GM23338 (cell line): ENCODE data around the gene BGLAP. TPM values are rescaled to one million over a fixed set of nuclear protein-coding genes. Genes with fewer than 3 reads are reported as not detected.

Experiments
- ATAC-seq: fragments of 200-7000 bp; cut with Tn5 transposase; 3 replicates; pipeline ENCODE4 v1.9.1; 2020
- DNase-seq: peaks from one replicate; pipeline ENCODE4 v3.0.0-alpha.2; 2015; ENCODE audit warnings: low spot score
- H2AFZ ChIP-seq: fragments of 200-600 bp; sonication (generic); 2 replicates; pipeline ENCODE4 v1.8.0; 2016; ENCODE audit warnings: antibody characterized with exemption, mild to moderate bottlenecking, moderate library complexity
- H3F3A ChIP-seq: fragments of 200-600 bp; sonication (generic); replicated peaks from 2 replicates; pipeline ENCODE4 v1.8.0; 2017; ENCODE audit warnings: antibody characterized with exemption, mixed run types, low read depth
- H3K27ac ChIP-seq: fragments of 200-600 bp; sonication (generic); 2 replicates; pipeline ENCODE4 v1.6.1; 2016; ENCODE audit warnings: low read depth
- H3K27me3 ChIP-seq: fragments of 200-600 bp; sonication (generic); 2 replicates; pipeline ENCODE4 v1.8.0; 2016; ENCODE audit warnings: mild to moderate bottlenecking, mixed run types, moderate library complexity; ENCODE audit not compliant: insufficient read depth
- H3K36me3 ChIP-seq: fragments of 200-600 bp; sonication (generic); 2 replicates; pipeline ENCODE4 v1.8.0; 2016; ENCODE audit warnings: mild to moderate bottlenecking; ENCODE audit not compliant: insufficient read depth
- H3K4me1 ChIP-seq: fragments of 200-600 bp; sonication (generic); 2 replicates; pipeline ENCODE4 v1.8.0; 2016; ENCODE audit warnings: mild to moderate bottlenecking, moderate library complexity; ENCODE audit not compliant: insufficient read depth
- H3K4me2 ChIP-seq: fragments of 200-600 bp; sonication (generic); 2 replicates; pipeline ENCODE4 v1.7.1; 2017; ENCODE audit warnings: mixed run types
- H3K4me3 ChIP-seq: fragments of 200-600 bp; sonication (generic); 2 replicates; pipeline ENCODE4 v1.6.1; 2016; ENCODE audit warnings: mixed run types
- H3K79me2 ChIP-seq: fragments of 200-600 bp; sonication (generic); replicated peaks from 2 replicates; pipeline ENCODE4 v1.8.0; 2017; ENCODE audit warnings: mild to moderate bottlenecking; ENCODE audit not compliant: insufficient read depth
- H3K9me2 ChIP-seq: fragments of 200-600 bp; sonication (generic); 2 replicates; pipeline ENCODE4 v1.8.0; 2017; ENCODE audit not compliant: insufficient read depth
- H4K20me1 ChIP-seq: fragments of 200-600 bp; sonication (generic); replicated peaks from 2 replicates; pipeline ENCODE4 v1.8.0; 2017; ENCODE audit warnings: mild to moderate bottlenecking; ENCODE audit not compliant: insufficient read depth
- H3K27ac Mint-ChIP-seq: 2 replicates; pipeline ENCODE4 v1.8.0; 2020; ENCODE audit warnings: inconsistent platforms, mild to moderate bottlenecking, moderate library complexity, mixed read lengths
- H3K27me3 Mint-ChIP-seq: 3 replicates; pipeline ENCODE4 v1.8.0; 2022; ENCODE audit warnings: low read depth, mild to moderate bottlenecking, moderate library complexity, mixed read lengths, inconsistent platforms; ENCODE audit not compliant: insufficient read depth, poor library complexity
- H3K36me3 Mint-ChIP-seq: 3 replicates; pipeline ENCODE4 v1.8.0; 2021; ENCODE audit warnings: low read depth, mild to moderate bottlenecking, inconsistent platforms, moderate library complexity, mixed read lengths
- H3K4me1 Mint-ChIP-seq: 3 replicates; pipeline ENCODE4 v1.8.0; 2020; ENCODE audit warnings: mild to moderate bottlenecking, inconsistent platforms, mixed read lengths
- H3K4me3 Mint-ChIP-seq: 3 replicates; pipeline ENCODE4 v1.8.0; 2021; ENCODE audit warnings: moderate library complexity, mild to moderate bottlenecking, inconsistent platforms, mixed read lengths
- H3K9me3 Mint-ChIP-seq: 3 replicates; pipeline ENCODE4 v1.8.0; 2020; ENCODE audit warnings: moderate library complexity, mild to moderate bottlenecking, inconsistent platforms, mixed read lengths
- CREB1 ChIP-seq: fragments of 250-450 bp; sonication (Bioruptor Pico); IDR thresholded peaks from 2 replicates; pipeline ENCODE4 v1.5.0; 2020; ENCODE audit warnings: low read depth, mild to moderate bottlenecking, moderate library complexity
- EZH2 ChIP-seq: fragments of 200-600 bp; sonication (generic); IDR thresholded peaks from one replicate; pipeline ENCODE4 v1.8.0; 2017; ENCODE audit warnings: antibody characterized with exemption, mild to moderate bottlenecking, low read depth; ENCODE audit not compliant: unreplicated experiment
- JUNB ChIP-seq: IDR thresholded peaks from one replicate; pipeline ENCODE4 v1.6.1; 2016; ENCODE audit warnings: antibody characterized with exemption; ENCODE audit not compliant: unreplicated experiment
- NANOG ChIP-seq: IDR thresholded peaks from 2 replicates; pipeline ENCODE4 v1.6.1; 2016; ENCODE audit warnings: antibody characterized with exemption, borderline replicate concordance
- STAT1 ChIP-seq: IDR thresholded peaks from one replicate; pipeline ENCODE4 v1.6.1; 2016; ENCODE audit warnings: antibody characterized with exemption; ENCODE audit not compliant: unreplicated experiment
- ZNF114 ChIP-seq: fragments of 250-450 bp; sonication (Bioruptor Pico); IDR thresholded peaks from 2 replicates; pipeline ENCODE4 v1.5.0; 2020; ENCODE audit warnings: mild to moderate bottlenecking, moderate library complexity
- polyA plus RNA-seq: library from polyadenylated mRNA; unstranded; fragments of >200 nt; fragmentation: Nextera tagmentation; extraction: Ambion mirVana; gene quantifications from 2 replicates; pipeline ENCODE4 v1.2.1, GENCODE V29; 2016
- total RNA-seq: library from RNA; depleted of rRNA; stranded (reverse); fragments of >200 nt; shearing (Covaris generic); gene quantifications from 2 replicates; pipeline ENCODE4 v1.2.3, GENCODE V29; 2014
- TF ChIP-seq, protein P1 (sequence below): IDR thresholded peaks from one replicate; pipeline ENCODE4 v1.6.1; 2018; ENCODE audit warnings: antibody characterized with exemption; ENCODE audit not compliant: unreplicated experiment
- TF ChIP-seq, protein P2 (sequence below), 2 experiments: fragments of 200-600 bp in 1 of 2; sonication (generic) in 1 of 2; conservative IDR thresholded peaks; 2 replicates each; pipeline versions ENCODE4 v1.5.1 to v1.6.1; 2016 to 2017; ENCODE audit warnings: antibody characterized with exemption in 2 of 2, low read depth in 2 of 2, mild to moderate bottlenecking in 2 of 2, moderate library complexity in 1 of 2
- TF ChIP-seq, protein P3 (sequence below): IDR thresholded peaks from 2 replicates; pipeline ENCODE4 v1.6.1; 2016; ENCODE audit warnings: antibody characterized with exemption
- TF ChIP-seq, protein P4 (sequence below): fragments of 250-450 bp; sonication (Bioruptor Pico); IDR thresholded peaks from 2 replicates; pipeline ENCODE4 v1.5.0; 2020; ENCODE audit warnings: mild to moderate bottlenecking, moderate library complexity

Gene BGLAP
- total and polyA plus RNA-seq, 2 experiments from 2014 or later: 0.36 to 0.42 TPM

DNA sequence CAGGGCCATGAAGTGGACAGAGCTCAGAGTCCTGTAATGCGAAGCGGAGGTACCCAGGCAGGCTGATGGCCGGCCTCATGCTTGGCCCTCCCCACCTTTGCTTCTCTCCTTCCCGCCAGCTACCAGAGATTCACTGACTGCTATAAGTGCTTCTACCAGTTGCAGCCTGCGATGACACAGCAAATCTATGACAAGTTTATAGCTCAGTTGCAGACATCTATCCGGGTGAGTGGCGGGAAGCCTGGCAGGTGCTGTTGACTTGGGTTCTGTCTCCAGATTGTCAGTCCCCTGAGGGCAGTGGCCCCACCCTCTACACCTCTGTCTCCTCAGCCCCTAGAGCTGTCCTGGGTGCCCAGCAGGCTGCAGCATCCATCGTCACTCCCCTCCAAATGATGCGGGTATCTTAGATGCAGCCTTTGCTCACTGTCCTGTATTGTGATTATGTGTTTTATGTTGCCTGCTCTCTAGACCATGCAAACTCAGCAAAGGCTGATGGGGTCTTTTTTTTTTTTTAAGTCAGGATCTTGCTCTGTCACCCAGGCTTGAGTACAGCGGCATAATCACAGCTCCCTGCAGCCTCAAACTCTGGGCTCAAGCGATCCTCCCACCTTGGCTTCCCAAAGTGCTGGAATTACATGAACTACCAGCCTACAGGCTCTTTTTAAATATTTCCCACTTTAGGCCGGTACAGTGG, 9.6 kb upstream of the BGLAP start:
- no peak overlapping the region for H3K4me3 Mint-ChIP-seq
- H2AFZ ChIP-seq: no peak overlapping the region
- ATAC-seq: peak; percentile 23; the same call in 2 of the 3 replicates
- DNase-seq: no peak
- peaks cover 12% of the 10 kb centered on the region for H3K36me3 ChIP-seq
- H3K4me1 Mint-ChIP-seq: no peaks in the 10 kb centered on the region
- no peaks in the 10 kb centered on the region for H3K27me3 ChIP-seq
- H3F3A ChIP-seq: peaks cover 12% of the 10 kb centered on the region; the same call in 1 of the 2 replicates
- no peaks in the 10 kb centered on the region for H3K4me1 ChIP-seq
- 0 out of 2 replicates have a peak overlapping the region, but pooled peaks have one; percentile 39 for H3K27ac ChIP-seq
- peaks cover 8% of the 10 kb centered on the region for H3K27me3 Mint-ChIP-seq
- peaks cover 40% of the 10 kb centered on the region for H3K36me3 Mint-ChIP-seq
- TF ChIP-seq, protein P1, sequence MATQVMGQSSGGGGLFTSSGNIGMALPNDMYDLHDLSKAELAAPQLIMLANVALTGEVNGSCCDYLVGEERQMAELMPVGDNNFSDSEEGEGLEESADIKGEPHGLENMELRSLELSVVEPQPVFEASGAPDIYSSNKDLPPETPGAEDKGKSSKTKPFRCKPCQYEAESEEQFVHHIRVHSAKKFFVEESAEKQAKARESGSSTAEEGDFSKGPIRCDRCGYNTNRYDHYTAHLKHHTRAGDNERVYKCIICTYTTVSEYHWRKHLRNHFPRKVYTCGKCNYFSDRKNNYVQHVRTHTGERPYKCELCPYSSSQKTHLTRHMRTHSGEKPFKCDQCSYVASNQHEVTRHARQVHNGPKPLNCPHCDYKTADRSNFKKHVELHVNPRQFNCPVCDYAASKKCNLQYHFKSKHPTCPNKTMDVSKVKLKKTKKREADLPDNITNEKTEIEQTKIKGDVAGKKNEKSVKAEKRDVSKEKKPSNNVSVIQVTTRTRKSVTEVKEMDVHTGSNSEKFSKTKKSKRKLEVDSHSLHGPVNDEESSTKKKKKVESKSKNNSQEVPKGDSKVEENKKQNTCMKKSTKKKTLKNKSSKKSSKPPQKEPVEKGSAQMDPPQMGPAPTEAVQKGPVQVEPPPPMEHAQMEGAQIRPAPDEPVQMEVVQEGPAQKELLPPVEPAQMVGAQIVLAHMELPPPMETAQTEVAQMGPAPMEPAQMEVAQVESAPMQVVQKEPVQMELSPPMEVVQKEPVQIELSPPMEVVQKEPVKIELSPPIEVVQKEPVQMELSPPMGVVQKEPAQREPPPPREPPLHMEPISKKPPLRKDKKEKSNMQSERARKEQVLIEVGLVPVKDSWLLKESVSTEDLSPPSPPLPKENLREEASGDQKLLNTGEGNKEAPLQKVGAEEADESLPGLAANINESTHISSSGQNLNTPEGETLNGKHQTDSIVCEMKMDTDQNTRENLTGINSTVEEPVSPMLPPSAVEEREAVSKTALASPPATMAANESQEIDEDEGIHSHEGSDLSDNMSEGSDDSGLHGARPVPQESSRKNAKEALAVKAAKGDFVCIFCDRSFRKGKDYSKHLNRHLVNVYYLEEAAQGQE: no peak
- no peak for TF ChIP-seq ZNF114 (CRISPR knock-in tag)
- TF ChIP-seq, protein P2, sequence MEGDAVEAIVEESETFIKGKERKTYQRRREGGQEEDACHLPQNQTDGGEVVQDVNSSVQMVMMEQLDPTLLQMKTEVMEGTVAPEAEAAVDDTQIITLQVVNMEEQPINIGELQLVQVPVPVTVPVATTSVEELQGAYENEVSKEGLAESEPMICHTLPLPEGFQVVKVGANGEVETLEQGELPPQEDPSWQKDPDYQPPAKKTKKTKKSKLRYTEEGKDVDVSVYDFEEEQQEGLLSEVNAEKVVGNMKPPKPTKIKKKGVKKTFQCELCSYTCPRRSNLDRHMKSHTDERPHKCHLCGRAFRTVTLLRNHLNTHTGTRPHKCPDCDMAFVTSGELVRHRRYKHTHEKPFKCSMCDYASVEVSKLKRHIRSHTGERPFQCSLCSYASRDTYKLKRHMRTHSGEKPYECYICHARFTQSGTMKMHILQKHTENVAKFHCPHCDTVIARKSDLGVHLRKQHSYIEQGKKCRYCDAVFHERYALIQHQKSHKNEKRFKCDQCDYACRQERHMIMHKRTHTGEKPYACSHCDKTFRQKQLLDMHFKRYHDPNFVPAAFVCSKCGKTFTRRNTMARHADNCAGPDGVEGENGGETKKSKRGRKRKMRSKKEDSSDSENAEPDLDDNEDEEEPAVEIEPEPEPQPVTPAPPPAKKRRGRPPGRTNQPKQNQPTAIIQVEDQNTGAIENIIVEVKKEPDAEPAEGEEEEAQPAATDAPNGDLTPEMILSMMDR (conservative IDR thresholded peaks at IDR 0.05; ENCODE audit: low read depth in 2 of 2): no peak
- TF ChIP-seq, protein P3, sequence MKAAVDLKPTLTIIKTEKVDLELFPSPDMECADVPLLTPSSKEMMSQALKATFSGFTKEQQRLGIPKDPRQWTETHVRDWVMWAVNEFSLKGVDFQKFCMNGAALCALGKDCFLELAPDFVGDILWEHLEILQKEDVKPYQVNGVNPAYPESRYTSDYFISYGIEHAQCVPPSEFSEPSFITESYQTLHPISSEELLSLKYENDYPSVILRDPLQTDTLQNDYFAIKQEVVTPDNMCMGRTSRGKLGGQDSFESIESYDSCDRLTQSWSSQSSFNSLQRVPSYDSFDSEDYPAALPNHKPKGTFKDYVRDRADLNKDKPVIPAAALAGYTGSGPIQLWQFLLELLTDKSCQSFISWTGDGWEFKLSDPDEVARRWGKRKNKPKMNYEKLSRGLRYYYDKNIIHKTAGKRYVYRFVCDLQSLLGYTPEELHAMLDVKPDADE: no peak
- no peak for TF ChIP-seq STAT1
- no peak for TF ChIP-seq EZH2
- TF ChIP-seq, protein P4, sequence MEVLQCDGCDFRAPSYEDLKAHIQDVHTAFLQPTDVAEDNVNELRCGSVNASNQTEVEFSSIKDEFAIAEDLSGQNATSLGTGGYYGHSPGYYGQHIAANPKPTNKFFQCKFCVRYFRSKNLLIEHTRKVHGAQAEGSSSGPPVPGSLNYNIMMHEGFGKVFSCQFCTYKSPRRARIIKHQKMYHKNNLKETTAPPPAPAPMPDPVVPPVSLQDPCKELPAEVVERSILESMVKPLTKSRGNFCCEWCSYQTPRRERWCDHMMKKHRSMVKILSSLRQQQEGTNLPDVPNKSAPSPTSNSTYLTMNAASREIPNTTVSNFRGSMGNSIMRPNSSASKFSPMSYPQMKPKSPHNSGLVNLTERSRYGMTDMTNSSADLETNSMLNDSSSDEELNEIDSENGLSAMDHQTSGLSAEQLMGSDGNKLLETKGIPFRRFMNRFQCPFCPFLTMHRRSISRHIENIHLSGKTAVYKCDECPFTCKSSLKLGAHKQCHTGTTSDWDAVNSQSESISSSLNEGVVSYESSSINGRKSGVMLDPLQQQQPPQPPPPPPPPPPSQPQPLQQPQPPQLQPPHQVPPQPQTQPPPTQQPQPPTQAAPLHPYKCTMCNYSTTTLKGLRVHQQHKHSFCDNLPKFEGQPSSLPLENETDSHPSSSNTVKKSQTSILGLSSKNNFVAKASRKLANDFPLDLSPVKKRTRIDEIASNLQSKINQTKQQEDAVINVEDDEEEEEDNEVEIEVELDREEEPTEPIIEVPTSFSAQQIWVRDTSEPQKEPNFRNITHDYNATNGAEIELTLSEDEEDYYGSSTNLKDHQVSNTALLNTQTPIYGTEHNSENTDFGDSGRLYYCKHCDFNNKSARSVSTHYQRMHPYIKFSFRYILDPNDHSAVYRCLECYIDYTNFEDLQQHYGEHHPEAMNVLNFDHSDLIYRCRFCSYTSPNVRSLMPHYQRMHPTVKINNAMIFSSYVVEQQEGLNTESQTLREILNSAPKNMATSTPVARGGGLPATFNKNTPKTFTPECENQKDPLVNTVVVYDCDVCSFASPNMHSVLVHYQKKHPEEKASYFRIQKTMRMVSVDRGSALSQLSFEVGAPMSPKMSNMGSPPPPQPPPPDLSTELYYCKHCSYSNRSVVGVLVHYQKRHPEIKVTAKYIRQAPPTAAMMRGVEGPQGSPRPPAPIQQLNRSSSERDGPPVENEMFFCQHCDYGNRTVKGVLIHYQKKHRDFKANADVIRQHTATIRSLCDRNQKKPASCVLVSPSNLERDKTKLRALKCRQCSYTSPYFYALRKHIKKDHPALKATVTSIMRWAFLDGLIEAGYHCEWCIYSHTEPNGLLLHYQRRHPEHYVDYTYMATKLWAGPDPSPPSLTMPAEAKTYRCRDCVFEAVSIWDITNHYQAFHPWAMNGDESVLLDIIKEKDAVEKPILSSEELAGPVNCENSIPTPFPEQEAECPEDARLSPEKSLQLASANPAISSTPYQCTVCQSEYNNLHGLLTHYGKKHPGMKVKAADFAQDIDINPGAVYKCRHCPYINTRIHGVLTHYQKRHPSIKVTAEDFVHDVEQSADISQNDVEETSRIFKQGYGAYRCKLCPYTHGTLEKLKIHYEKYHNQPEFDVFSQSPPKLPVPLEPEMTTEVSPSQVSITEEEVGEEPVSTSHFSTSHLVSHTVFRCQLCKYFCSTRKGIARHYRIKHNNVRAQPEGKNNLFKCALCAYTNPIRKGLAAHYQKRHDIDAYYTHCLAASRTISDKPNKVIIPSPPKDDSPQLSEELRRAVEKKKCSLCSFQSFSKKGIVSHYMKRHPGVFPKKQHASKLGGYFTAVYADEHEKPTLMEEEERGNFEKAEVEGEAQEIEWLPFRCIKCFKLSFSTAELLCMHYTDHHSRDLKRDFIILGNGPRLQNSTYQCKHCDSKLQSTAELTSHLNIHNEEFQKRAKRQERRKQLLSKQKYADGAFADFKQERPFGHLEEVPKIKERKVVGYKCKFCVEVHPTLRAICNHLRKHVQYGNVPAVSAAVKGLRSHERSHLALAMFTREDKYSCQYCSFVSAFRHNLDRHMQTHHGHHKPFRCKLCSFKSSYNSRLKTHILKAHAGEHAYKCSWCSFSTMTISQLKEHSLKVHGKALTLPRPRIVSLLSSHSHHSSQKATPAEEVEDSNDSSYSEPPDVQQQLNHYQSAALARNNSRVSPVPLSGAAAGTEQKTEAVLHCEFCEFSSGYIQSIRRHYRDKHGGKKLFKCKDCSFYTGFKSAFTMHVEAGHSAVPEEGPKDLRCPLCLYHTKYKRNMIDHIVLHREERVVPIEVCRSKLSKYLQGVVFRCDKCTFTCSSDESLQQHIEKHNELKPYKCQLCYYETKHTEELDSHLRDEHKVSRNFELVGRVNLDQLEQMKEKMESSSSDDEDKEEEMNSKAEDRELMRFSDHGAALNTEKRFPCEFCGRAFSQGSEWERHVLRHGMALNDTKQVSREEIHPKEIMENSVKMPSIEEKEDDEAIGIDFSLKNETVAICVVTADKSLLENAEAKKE (CRISPR knock-in tag): no peak
- no peak for TF ChIP-seq JUNB
- no peak for TF ChIP-seq NANOG
- TF ChIP-seq CREB1 (CRISPR knock-in tag): no peak
- no peak overlapping the region for H3K4me3 ChIP-seq
- no peaks in the 10 kb centered on the region for H3K9me2 ChIP-seq
- no peaks in the 10 kb centered on the region for H3K9me3 Mint-ChIP-seq
- H3K4me2 ChIP-seq: no peak overlapping the region
- peak overlapping the region; percentile 74 for H3K27ac Mint-ChIP-seq
- H3K79me2 ChIP-seq: no peaks in the 10 kb centered on the region
- no peaks in the 10 kb centered on the region for H4K20me1 ChIP-seq
